ENCODE results near the gene SRM. TPM values are rescaled to one million over a fixed set of nuclear protein-coding genes. Genes with fewer than 3 reads are reported as not detected.

The SRM gene
- total RNA-seq (2014; rRNA removed; shearing (Covaris generic)) (35.3 and 48.0 TPM in 2 replicates), polyA plus RNA-seq (2016; fragmentation: Nextera tagmentation; extraction: Ambion mirVana) (104 and 152 TPM in 2 replicates)

- H2AFZ ChIP-seq, result peak within 1 kb of the TSS; percentile 89
- H3K4me1 ChIP-seq (ENCODE audit: insufficient read depth), result peaks cover 14% of the 10 kb centered on the region
- peak; percentile 98 for DNase-seq
- H3K9ac ChIP-seq, result peak within 1 kb of the TSS; percentile 89
- H3K27me3 ChIP-seq (replicated peaks; ENCODE audit: insufficient read depth), result no peaks in the 10 kb centered on the region
- 1% methylated on average over 42 to 47 of the region's 83 CpGs for WGBS, 2 experiments (ENCODE audit: low coverage in 1 of 2, low lambda C conversion rate in 2 of 2, missing lambda C conversion rate in 2 of 2)
- peaks cover 35% of the 10 kb centered on the region for H3F3A ChIP-seq (ENCODE audit: insufficient read depth)
- no peaks in the 10 kb centered on the region for H3K9me3 ChIP-seq (ENCODE audit: low read depth)
- H4K20me1 ChIP-seq (ENCODE audit: insufficient read depth), result no peaks in the 10 kb centered on the region
- peak within 1 kb of the TSS; percentile 68 for H3K27ac ChIP-seq
- in situ Hi-C loops (cut with MboI), result no loop called here
- TF ChIP-seq EZH2phosphoT487 (IDR thresholded peaks at IDR 0.05; ENCODE audit: insufficient read depth, low read depth) (no peak), EZH2 (IDR thresholded peaks at IDR 0.05; ENCODE audit: insufficient read depth, poor library complexity, severe bottlenecking) (no peak)
- peak within 1 kb of the TSS; percentile 93 for H3K4me2 ChIP-seq (ENCODE audit: unreplicated experiment)
- peaks cover 40% of the 10 kb centered on the region for H3K79me2 ChIP-seq (ENCODE audit: insufficient read depth)
- H3K9me2 ChIP-seq (ENCODE audit: insufficient read depth), result no peaks in the 10 kb centered on the region
- peak within 1 kb of the TSS; percentile 85 for H3K4me3 ChIP-seq
- peaks cover 8% of the 10 kb centered on the region; the same call in 1 of the 2 replicates for H3K36me3 ChIP-seq (ENCODE audit: low read depth)
Observed at GRCh38 chr1:11059968-11060830, at the start of gene SRM. SRM (minus strand) TSS chr1:11060018; CDS start chr1:11059943, 75 bp downstream.

GRCh38 chr1:11109047-11109760 is 49.4 kb upstream of the SRM start:
- H3K9me3 ChIP-seq (ENCODE audit: low read depth), result no peaks in the 10 kb centered on the region
- no peaks in the 10 kb centered on the region for H3K4me1 ChIP-seq (ENCODE audit: insufficient read depth)
- no peak overlapping the region for H3K27ac ChIP-seq
- H3K27me3 ChIP-seq (replicated peaks; ENCODE audit: insufficient read depth), result no peaks in the 10 kb centered on the region
- TF ChIP-seq EZH2phosphoT487 (IDR thresholded peaks at IDR 0.05; ENCODE audit: insufficient read depth, low read depth), result no peak
- TF ChIP-seq EZH2 (IDR thresholded peaks at IDR 0.05; ENCODE audit: insufficient read depth, poor library complexity, severe bottlenecking), result no peak
- no peaks in the 10 kb centered on the region for H3F3A ChIP-seq (ENCODE audit: insufficient read depth)
- no peak overlapping the region for H3K4me3 ChIP-seq
- in situ Hi-C loops (cut with MboI), result no loop called here
- no peaks in the 10 kb centered on the region for H4K20me1 ChIP-seq (ENCODE audit: insufficient read depth)
- no peak for DNase-seq
- peaks cover 43% of the 10 kb centered on the region; the same call in 1 of the 2 replicates for H3K36me3 ChIP-seq (ENCODE audit: low read depth)
- no peak overlapping the region for H3K4me2 ChIP-seq (ENCODE audit: unreplicated experiment)
- H3K79me2 ChIP-seq (ENCODE audit: insufficient read depth), result no peaks in the 10 kb centered on the region
- WGBS, 2 experiments (ENCODE audit: low coverage in 1 of 2, low lambda C conversion rate in 2 of 2, missing lambda C conversion rate in 2 of 2), result 80% methylated on average over 7 of the region's 7 CpGs
- no peak overlapping the region for H3K9ac ChIP-seq
- H3K9me2 ChIP-seq (ENCODE audit: insufficient read depth), result no peaks in the 10 kb centered on the region
- H2AFZ ChIP-seq, result no peak overlapping the region

DNA sequence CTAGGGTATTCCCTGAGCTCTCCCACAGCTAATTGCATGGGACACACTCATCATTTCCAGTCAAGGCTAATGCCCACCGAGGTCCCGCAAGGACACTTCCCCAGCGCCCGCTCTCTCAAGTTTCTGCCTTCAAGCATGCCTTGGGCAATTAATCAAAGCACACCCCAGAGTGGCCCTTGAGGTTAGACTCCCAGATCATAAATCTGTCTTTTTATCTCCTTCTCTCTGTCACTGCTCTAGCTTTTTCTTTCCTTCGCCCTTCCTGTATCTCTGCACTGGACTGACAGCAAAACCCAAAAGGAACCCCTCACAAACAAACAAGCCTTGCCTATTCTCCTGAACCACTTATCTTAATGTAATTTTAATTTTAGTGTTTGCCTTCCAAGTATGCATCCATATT is 47.8 kb upstream of the SRM start:
- DNase-seq, result no peak
- in situ Hi-C loops (cut with MboI), result no loop called here
- TF ChIP-seq EZH2 (IDR thresholded peaks at IDR 0.05; ENCODE audit: insufficient read depth, poor library complexity, severe bottlenecking), result no peak
- TF ChIP-seq EZH2phosphoT487 (IDR thresholded peaks at IDR 0.05; ENCODE audit: insufficient read depth, low read depth), result no peak
- Histone ChIP-seq H3K27ac (no peak overlapping the region), H3K9me3 (ENCODE audit: low read depth) (no peaks in the 10 kb centered on the region), H4K20me1 (ENCODE audit: insufficient read depth) (no peaks in the 10 kb centered on the region), H3K4me2 (ENCODE audit: unreplicated experiment) (no peak overlapping the region), H3K79me2 (ENCODE audit: insufficient read depth) (no peaks in the 10 kb centered on the region), H3K4me1 (ENCODE audit: insufficient read depth) (no peaks in the 10 kb centered on the region), H3K36me3 (ENCODE audit: low read depth) (peaks cover 35% of the 10 kb centered on the region; the same call in 1 of the 2 replicates), H2AFZ (no peak overlapping the region), H3K9ac (no peak overlapping the region), H3K9me2 (ENCODE audit: insufficient read depth) (no peaks in the 10 kb centered on the region), H3K27me3 (replicated peaks; ENCODE audit: insufficient read depth) (no peaks in the 10 kb centered on the region), H3K4me3 (no peak overlapping the region), H3F3A (ENCODE audit: insufficient read depth) (no peaks in the 10 kb centered on the region)
- WGBS, 2 experiments (ENCODE audit: low coverage in 1 of 2, low lambda C conversion rate in 2 of 2, missing lambda C conversion rate in 2 of 2), result 92 to 94% methylated on average over 5 of the region's 5 CpGs

DNA sequence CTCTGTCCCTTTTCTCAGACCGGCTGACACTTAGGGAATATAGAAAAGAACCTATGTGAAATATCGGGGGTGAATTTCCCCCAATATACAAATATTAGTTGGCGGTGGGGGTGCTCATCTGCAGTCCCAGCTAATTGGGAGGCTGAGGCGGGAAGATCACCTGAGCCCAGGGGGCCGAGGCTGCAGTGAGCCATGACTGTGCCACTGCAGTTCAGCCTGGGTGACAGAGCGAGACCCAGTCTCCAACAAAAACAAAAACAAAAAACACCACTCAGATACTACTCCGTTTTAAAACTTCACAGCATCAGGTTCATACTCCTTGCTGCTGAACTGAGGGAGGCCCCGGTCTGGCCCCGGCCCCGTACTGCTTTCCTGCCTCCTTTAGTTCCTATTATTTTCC is 45.8 kb upstream of the SRM start:
- Histone ChIP-seq H3F3A (ENCODE audit: insufficient read depth) (no peaks in the 10 kb centered on the region), H2AFZ (no peak overlapping the region), H3K27ac (no peak overlapping the region), H3K27me3 (replicated peaks; ENCODE audit: insufficient read depth) (no peaks in the 10 kb centered on the region), H3K79me2 (ENCODE audit: insufficient read depth) (no peaks in the 10 kb centered on the region), H3K9me3 (ENCODE audit: low read depth) (no peaks in the 10 kb centered on the region), H4K20me1 (ENCODE audit: insufficient read depth) (no peaks in the 10 kb centered on the region), H3K4me1 (ENCODE audit: insufficient read depth) (no peaks in the 10 kb centered on the region), H3K36me3 (ENCODE audit: low read depth) (peaks cover 32% of the 10 kb centered on the region; the same call in 1 of the 2 replicates), H3K9me2 (ENCODE audit: insufficient read depth) (no peaks in the 10 kb centered on the region), H3K4me2 (ENCODE audit: unreplicated experiment) (no peak overlapping the region), H3K4me3 (no peak overlapping the region), H3K9ac (no peak overlapping the region)
- in situ Hi-C loops (cut with MboI), result no loop called here
- WGBS, 2 experiments (ENCODE audit: low coverage in 1 of 2, low lambda C conversion rate in 2 of 2, missing lambda C conversion rate in 2 of 2), result 88 to 91% methylated on average over 10 of the region's 10 CpGs
- DNase-seq, result no peak
- TF ChIP-seq EZH2phosphoT487 (IDR thresholded peaks at IDR 0.05; ENCODE audit: insufficient read depth, low read depth), result no peak
- no peak for TF ChIP-seq EZH2 (IDR thresholded peaks at IDR 0.05; ENCODE audit: insufficient read depth, poor library complexity, severe bottlenecking)

Measured in GM23248 (cell line).